GM21526 (cell line): Measurements from ENCODE around the gene KASH5.
"Not testable (repeated sequence)": the region's sequence is repeated elsewhere in the genome, so short reads cannot be mapped to it uniquely, and the experiment has no call there.

Experiments
- ATAC-seq: cut with Tn5 transposase; IDR thresholded peaks from one replicate; pipeline ENCODE4 v1.9.1; 2021; ENCODE audit warnings: moderate library complexity; ENCODE audit not compliant: unreplicated experiment, low FRiP score

Gene KASH5

GRCh38 chr19:49453013-49453756 lies 65.1 kb downstream of the KASH5 start, which contains the start of gene ALDH16A1:
Gene ALDH16A1 (plus strand): TSS chr19:49453225. CDS start chr19:49453332, 107 bp downstream.
- peak; percentile 78 for ATAC-seq

GRCh38 chr19:49453757-49454240 lies 65.8 kb downstream of the KASH5 start:
- ATAC-seq: no peak

- no peak for ATAC-seq
Observed at GRCh38 chr19:49455773-49456172, 67.7 kb downstream of the KASH5 start.

GRCh38 chr19:49456326-49456725 lies 68.3 kb downstream of the KASH5 start:
- ATAC-seq: no peak

GRCh38 chr19:49458567-49458903 lies 70.5 kb downstream of the KASH5 start:
- no peak for ATAC-seq

- no peak for ATAC-seq
Observed at GRCh38 chr19:49459388-49459787, 71.3 kb downstream of the KASH5 start.

- ATAC-seq: not testable (repeated sequence)
Observed at GRCh38 chr19:49461130-49461529, 73.1 kb downstream of the KASH5 start.

- no peak for ATAC-seq
Observed at GRCh38 chr19:49461656-49462055, 73.6 kb downstream of the KASH5 start.

GRCh38 chr19:49462492-49462891 lies 74.4 kb downstream of the KASH5 start:
- no peak for ATAC-seq

GRCh38 chr19:49463960-49464740 lies 76.1 kb downstream of the KASH5 start:
- ATAC-seq: no peak

- ATAC-seq: no peak
Observed at GRCh38 chr19:49465371-49465770, 77.3 kb downstream of the KASH5 start.
